Calu3 (cell line): ENCODE data around the gene MEI1. TPM values are rescaled to one million over a fixed set of nuclear protein-coding genes. Genes with fewer than 3 reads are reported as not detected.
"Not testable (repeated sequence)": the region's sequence is repeated elsewhere in the genome, so short reads cannot be mapped to it uniquely, and the experiment has no call there.

Experiments
- BruUV-seq: library from RNA; stranded (reverse); fragments of 400-500 nt; replicated peaks from 2 replicates; lab custom pipeline; 2021; lab: Mats Ljungman, UMichigan
- CTCF ChIA-PET: fragments of 300-600 bp; sonication (Branson Sonifier 250); formaldehyde crosslinking; loops from one replicate; lab custom pipeline; 2022; ENCODE audit warnings: antibody characterized with exemption; lab: Charles Lee
- DNase-seq: peaks from one replicate; pipeline ENCODE4 v3.0.0; 2022
- H3K27ac Mint-ChIP-seq: one replicate; pipeline ENCODE4 v1.8.0; 2022; ENCODE audit warnings: mixed read lengths; ENCODE audit not compliant: unreplicated experiment
- H3K27me3 Mint-ChIP-seq: one replicate; pipeline ENCODE4 v1.8.0; 2022; ENCODE audit warnings: mixed read lengths; ENCODE audit not compliant: unreplicated experiment
- H3K36me3 Mint-ChIP-seq: one replicate; pipeline ENCODE4 v1.8.0; 2022; ENCODE audit warnings: mild to moderate bottlenecking, moderate library complexity, mixed read lengths; ENCODE audit not compliant: insufficient read depth, unreplicated experiment
- H3K4me1 Mint-ChIP-seq: one replicate; pipeline ENCODE4 v1.8.0; 2022; ENCODE audit warnings: mild to moderate bottlenecking, low read depth, mixed read lengths; ENCODE audit not compliant: unreplicated experiment
- H3K4me3 Mint-ChIP-seq: one replicate; pipeline ENCODE4 v1.8.0; 2022; ENCODE audit warnings: mild to moderate bottlenecking, low read depth, moderate library complexity, mixed read lengths; ENCODE audit not compliant: unreplicated experiment
- H3K9me3 Mint-ChIP-seq: one replicate; pipeline ENCODE4 v1.8.0; 2022; ENCODE audit warnings: low read depth, mixed read lengths; ENCODE audit not compliant: unreplicated experiment
- intact Hi-C: fragments of 100-400 bp; cut with micrococcal nuclease; formaldehyde crosslinking; loops from one replicate; pipeline ENCODE4 v1.10.0; 2022; ENCODE audit not compliant: unreplicated experiment
- total RNA-seq: library from RNA; stranded (reverse); gene quantifications from 2 replicates; pipeline ENCODE4 v1.2.3, GENCODE V29; 2022
- TF ChIP-seq, protein P1 (sequence below): fragments of 200-600 bp; IDR thresholded peaks from one replicate; pipeline ENCODE4 v1.8.0; 2022; ENCODE audit warnings: antibody characterized with exemption; ENCODE audit not compliant: unreplicated experiment

The MEI1 gene
- total RNA-seq, 1 experiment from 2014 or later, result 0.68 TPM

DNA sequence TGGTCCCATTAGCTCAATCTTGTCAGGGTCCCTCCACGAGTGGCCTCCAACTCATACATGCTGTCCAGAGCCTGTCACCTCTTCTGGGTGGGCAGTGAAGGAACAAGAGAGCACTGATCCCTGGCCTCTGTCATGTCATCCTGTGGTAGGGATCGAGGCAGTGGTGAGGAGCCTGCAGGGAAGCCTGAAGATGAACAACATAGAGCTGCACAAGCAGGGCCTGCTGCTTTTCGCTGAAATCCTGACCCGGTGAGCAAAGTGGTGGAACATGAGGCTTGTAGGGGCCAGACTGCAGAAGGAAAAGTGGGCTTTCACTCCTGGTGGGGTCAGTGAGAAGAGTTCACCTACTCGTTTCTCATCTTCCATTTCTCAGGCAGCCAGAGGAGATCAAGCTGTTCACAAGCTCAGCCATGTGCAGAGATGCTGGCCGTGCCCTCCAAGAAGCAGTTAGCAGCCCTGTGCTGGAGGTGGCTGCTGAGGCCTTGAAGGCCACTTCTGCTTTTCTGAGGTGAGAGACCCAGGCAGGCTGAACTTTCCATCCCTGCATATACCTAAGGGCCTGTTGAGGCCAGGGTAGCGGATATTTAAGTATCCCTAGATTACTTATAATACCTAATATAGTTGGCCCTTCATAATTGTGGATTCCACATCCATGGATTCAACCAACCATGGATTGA lies 32.9 kb downstream of the MEI1 start:
- Mint-ChIP-seq H3K9me3 (no peaks in the 10 kb centered on the region), H3K36me3 (no peaks in the 10 kb centered on the region), H3K27me3 (peaks cover 9% of the 10 kb centered on the region), H3K27ac (no peak overlapping the region), H3K4me1 (no peaks in the 10 kb centered on the region), H3K4me3 (no peak overlapping the region)
- no peak for DNase-seq
- TF ChIP-seq, protein P1, sequence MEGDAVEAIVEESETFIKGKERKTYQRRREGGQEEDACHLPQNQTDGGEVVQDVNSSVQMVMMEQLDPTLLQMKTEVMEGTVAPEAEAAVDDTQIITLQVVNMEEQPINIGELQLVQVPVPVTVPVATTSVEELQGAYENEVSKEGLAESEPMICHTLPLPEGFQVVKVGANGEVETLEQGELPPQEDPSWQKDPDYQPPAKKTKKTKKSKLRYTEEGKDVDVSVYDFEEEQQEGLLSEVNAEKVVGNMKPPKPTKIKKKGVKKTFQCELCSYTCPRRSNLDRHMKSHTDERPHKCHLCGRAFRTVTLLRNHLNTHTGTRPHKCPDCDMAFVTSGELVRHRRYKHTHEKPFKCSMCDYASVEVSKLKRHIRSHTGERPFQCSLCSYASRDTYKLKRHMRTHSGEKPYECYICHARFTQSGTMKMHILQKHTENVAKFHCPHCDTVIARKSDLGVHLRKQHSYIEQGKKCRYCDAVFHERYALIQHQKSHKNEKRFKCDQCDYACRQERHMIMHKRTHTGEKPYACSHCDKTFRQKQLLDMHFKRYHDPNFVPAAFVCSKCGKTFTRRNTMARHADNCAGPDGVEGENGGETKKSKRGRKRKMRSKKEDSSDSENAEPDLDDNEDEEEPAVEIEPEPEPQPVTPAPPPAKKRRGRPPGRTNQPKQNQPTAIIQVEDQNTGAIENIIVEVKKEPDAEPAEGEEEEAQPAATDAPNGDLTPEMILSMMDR, result no peak
- intact Hi-C loops, result no loop called here
- BruUV-seq, result no TSS peak
- CTCF ChIA-PET, result interaction anchor here (0.6 to 0.8 kb wide), 2 partner anchors 35 to 168 kb away, joined by 3 read pairs; no protein-coding TSS in a partner anchor

DNA sequence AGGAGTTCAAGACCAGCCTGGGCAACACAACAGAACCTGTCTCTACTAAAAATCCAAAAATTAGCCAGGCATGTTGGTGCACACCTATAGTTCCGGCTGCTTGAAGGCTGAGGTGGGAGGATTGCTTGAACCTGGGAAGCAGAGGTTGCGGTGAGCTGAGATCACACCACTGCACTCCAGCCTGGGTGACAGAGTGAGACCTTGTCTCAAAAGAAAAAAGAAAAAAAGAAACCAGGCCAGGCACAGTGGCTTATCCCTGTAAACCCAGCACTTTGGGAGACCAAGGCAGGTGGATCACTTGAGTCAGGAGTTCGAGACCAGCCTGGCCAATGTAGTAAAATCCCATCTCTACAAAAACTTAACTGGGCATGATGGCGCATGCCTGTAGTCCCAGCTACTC lies 33.9 kb downstream of the MEI1 start:
- H3K9me3 Mint-ChIP-seq, H3K4me3 Mint-ChIP-seq, H3K4me1 Mint-ChIP-seq, intact Hi-C loops, BruUV-seq, H3K27ac Mint-ChIP-seq, H3K36me3 Mint-ChIP-seq, H3K27me3 Mint-ChIP-seq, DNase-seq: not testable (repeated sequence)
- CTCF ChIA-PET, result interaction anchor here (0.8 kb wide), 1 partner anchor 167 kb away, joined by 3 read pairs; no protein-coding TSS in a partner anchor

DNA sequence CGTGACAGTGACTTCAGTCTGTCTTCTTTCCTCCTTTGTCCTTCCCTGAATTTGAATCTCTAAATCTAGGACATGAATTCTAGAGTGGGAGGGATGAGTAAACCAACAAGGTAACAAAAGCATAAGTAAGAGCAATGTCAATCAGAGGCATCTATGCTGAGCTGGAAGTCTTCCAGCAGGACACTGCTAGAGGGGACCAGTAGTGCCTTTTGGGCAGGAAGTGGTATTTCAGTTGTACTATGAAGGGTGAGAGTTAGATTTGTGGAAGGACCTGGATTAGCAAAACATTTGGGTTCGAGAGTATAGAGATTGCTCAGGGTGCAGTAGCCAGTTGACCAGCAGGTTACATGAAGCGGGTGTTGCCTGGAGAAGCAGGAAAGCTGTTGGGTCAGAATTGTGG lies 40.3 kb downstream of the MEI1 start:
- no peaks in the 10 kb centered on the region for H3K9me3 Mint-ChIP-seq
- peaks cover 61% of the 10 kb centered on the region for H3K27me3 Mint-ChIP-seq
- no TSS peak for BruUV-seq
- DNase-seq, result no peak
- TF ChIP-seq, protein P1, result no peak
- CTCF ChIA-PET, result no interaction called here
- H3K4me1 Mint-ChIP-seq, result no peaks in the 10 kb centered on the region
- H3K36me3 Mint-ChIP-seq, result no peaks in the 10 kb centered on the region
- intact Hi-C loops, result no loop called here
- H3K27ac Mint-ChIP-seq, result no peak overlapping the region
- H3K4me3 Mint-ChIP-seq, result no peak overlapping the region

DNA sequence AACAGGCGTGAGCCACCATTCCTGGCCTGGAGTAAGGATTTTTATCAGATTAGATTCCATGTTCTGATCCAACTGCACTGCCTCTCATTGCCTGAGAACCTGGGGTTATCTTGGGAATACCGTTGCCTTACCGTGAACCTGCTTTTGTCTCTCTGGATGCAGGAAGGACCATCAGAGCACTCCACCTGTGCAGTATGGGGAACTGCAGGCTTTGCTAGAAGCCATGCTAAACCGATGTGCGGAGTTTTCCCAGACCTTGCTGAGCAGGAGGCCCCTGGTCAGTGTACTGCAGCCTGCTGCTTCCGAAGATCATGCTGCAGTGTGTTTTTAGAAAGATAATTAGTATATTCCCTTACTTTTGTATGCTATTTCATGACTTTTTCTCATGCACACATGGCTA lies 43.6 kb downstream of the MEI1 start:
- intact Hi-C loops, result no loop called here
- Mint-ChIP-seq H3K9me3 (no peaks in the 10 kb centered on the region), H3K4me3 (no peak overlapping the region), H3K27ac (no peak overlapping the region), H3K36me3 (no peaks in the 10 kb centered on the region), H3K27me3 (peaks cover 68% of the 10 kb centered on the region), H3K4me1 (no peaks in the 10 kb centered on the region)
- TF ChIP-seq, protein P1, result no peak
- BruUV-seq, result no TSS peak
- no peak for DNase-seq
- CTCF ChIA-PET, result interaction anchor here (1.1 kb wide), 1 partner anchor 58 kb away, joined by 5 read pairs; the partner anchor contains the start of gene CCDC134

DNA sequence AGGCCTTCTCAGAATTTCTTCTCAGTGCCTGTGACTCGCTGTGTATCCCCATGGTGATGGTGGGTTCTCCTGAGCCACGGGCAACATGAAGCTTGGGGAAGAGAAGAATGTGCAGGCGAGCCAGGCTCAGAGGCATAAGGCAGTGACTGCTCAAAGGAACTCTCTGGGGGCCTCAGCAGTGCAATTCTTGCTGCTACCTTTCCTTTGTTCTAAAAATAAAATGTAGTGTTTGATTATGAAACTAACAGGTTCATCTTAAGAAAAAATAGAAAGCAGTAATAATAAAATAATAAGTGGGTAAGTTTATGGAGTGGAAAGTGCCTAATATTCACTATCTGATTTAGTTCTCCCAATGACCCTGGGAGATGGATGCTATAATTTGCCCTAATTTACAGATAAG lies 46.7 kb downstream of the MEI1 start:
- H3K36me3 Mint-ChIP-seq, result no peaks in the 10 kb centered on the region

More for the DNA sequence above, 46.7 kb downstream of the MEI1 start:
- DNase-seq, result no peak
- intact Hi-C loops, result loop anchor here (1.0 kb wide), 1 partner anchor 195 kb away; no protein-coding TSS in a partner anchor
- Mint-ChIP-seq H3K27me3 (peaks cover 68% of the 10 kb centered on the region), H3K4me3 (no peak overlapping the region), H3K27ac (no peak overlapping the region), H3K4me1 (no peaks in the 10 kb centered on the region), H3K9me3 (no peaks in the 10 kb centered on the region)
- CTCF ChIA-PET, result interaction anchor here (0.9 to 1.4 kb wide), 9 partner anchors 27 to 195 kb away, joined by 3 to 20 read pairs (median 4); partner anchors contain the start of genes CCDC134, SNU13 and TNFRSF13C
- BruUV-seq, result no TSS peak
- TF ChIP-seq, protein P1, result no peak
